A673 (cell line): ENCODE data around the gene EFHD2.

Experiments
- EZH2 ChIP-seq: fragments of 200-600 bp; sonication (generic); IDR thresholded peaks from 2 replicates; pipeline ENCODE4 v1.6.1; 2017; ENCODE audit warnings: borderline replicate concordance, low read depth, mild to moderate bottlenecking, mixed read lengths, antibody characterized with exemption, low read length; ENCODE audit not compliant: poor library complexity, severe bottlenecking
- TF ChIP-seq, protein P1 (sequence below): fragments of 300-800, 200-600 bp; sonication (generic); conservative IDR thresholded peaks from 2 replicates; pipeline ENCODE4 v1.5.1; 2017; ENCODE audit warnings: low read depth, mild to moderate bottlenecking, antibody characterized with exemption, low read length, moderate library complexity, mixed read lengths

- TF ChIP-seq, protein P1, sequence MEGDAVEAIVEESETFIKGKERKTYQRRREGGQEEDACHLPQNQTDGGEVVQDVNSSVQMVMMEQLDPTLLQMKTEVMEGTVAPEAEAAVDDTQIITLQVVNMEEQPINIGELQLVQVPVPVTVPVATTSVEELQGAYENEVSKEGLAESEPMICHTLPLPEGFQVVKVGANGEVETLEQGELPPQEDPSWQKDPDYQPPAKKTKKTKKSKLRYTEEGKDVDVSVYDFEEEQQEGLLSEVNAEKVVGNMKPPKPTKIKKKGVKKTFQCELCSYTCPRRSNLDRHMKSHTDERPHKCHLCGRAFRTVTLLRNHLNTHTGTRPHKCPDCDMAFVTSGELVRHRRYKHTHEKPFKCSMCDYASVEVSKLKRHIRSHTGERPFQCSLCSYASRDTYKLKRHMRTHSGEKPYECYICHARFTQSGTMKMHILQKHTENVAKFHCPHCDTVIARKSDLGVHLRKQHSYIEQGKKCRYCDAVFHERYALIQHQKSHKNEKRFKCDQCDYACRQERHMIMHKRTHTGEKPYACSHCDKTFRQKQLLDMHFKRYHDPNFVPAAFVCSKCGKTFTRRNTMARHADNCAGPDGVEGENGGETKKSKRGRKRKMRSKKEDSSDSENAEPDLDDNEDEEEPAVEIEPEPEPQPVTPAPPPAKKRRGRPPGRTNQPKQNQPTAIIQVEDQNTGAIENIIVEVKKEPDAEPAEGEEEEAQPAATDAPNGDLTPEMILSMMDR: peak; percentile 95
- no peak for TF ChIP-seq EZH2
Measured at GRCh38 chr1:15430787-15431570, 21.3 kb downstream of the EFHD2 start.
